ENCODE measurements around the gene CCDC69.

CCDC69 gene

DNA sequence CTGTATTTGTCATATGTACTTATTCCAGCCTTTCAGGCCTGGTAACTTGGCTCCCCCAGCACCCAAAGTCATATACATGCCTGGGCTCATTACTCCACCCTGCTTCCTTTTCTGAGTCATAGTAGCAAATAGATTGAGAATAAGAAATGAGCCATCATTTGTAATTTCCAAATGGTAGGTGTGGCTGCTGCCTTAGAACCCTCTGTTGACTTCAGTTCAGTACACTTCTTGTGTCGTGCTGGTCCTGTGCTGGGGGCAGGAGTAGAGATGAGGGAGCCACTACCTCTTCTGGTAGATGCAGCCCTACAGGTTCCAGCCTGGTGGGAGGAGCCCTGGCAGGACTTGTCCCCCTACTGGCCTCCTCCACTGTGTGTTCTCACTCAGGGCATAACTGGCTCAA lies 40.2 kb upstream of the CCDC69 start:
- no peak overlapping the region for H3K14ac ChIP-seq (ENCODE audit: low read length in 2 of 2)
- peaks cover 7% of the 10 kb centered on the region for H3K79me1 ChIP-seq (replicated peaks; ENCODE audit: low read length, poor library complexity, severe bottlenecking)
- H2AFZ ChIP-seq (ENCODE audit: low read depth, low read length), result no peak overlapping the region
- H2BK15ac ChIP-seq (ENCODE audit: low read depth, poor library complexity, severe bottlenecking), result no peak overlapping the region
- no peak overlapping the region for H3K27ac ChIP-seq (ENCODE audit: low read length, poor library complexity, severe bottlenecking)
- DNase-seq, result peak; percentile 25
- no peak overlapping the region for H3K4me2 ChIP-seq (ENCODE audit: low read length, poor library complexity, severe bottlenecking)
- H2BK12ac ChIP-seq (ENCODE audit: low read length in 2 of 2), result no peak overlapping the region
- H2BK120ac ChIP-seq (ENCODE audit: low read depth, low read length), result no peak overlapping the region
- H3K4me1 ChIP-seq (ENCODE audit: control insufficient read depth, insufficient read depth, low read depth, low read length), result no peaks in the 10 kb centered on the region
- 79% methylated on average over 1 of the region's 1 CpG for WGBS
- H2AK5ac ChIP-seq (ENCODE audit: low read length, severe bottlenecking), result no peak overlapping the region
- H3K4ac ChIP-seq (ENCODE audit: low read depth in 1 of 2, low read length in 2 of 2), result no peak overlapping the region
- H3K23ac ChIP-seq (ENCODE audit: low read length in 2 of 2), result no peak overlapping the region
- no peak overlapping the region for H3K18ac ChIP-seq (ENCODE audit: low read depth in 1 of 2, low read length in 2 of 2)
- no peak overlapping the region for H4K91ac ChIP-seq (ENCODE audit: low read length)
- H3K27me3 ChIP-seq (ENCODE audit: control insufficient read depth in 1 of 2, insufficient read depth in 1 of 2, low read length in 2 of 2), result no peaks in the 10 kb centered on the region
- peaks cover 10 to 53% of the 10 kb centered on the region in 2 experiments for H3K36me3 ChIP-seq (ENCODE audit: control insufficient read depth in 1 of 2, insufficient read depth in 2 of 2, low read depth in 1 of 2, low read length in 2 of 2)
- H3K4me3 ChIP-seq (ENCODE audit: insufficient read depth in 1 of 2, low read depth in 1 of 2, low read length in 2 of 2), result peak overlapping the region in 1 of 2 experiments; percentile 8
- H4K8ac ChIP-seq (ENCODE audit: low read length), result no peak overlapping the region
- H3K9me3 ChIP-seq (ENCODE audit: control insufficient read depth, low read length), result no peaks in the 10 kb centered on the region
- peak overlapping the region; percentile 73 for H3K9ac ChIP-seq (ENCODE audit: low read length)
- H2BK5ac ChIP-seq (ENCODE audit: low read depth, low read length, poor library complexity, severe bottlenecking), result no peak overlapping the region

DNA sequence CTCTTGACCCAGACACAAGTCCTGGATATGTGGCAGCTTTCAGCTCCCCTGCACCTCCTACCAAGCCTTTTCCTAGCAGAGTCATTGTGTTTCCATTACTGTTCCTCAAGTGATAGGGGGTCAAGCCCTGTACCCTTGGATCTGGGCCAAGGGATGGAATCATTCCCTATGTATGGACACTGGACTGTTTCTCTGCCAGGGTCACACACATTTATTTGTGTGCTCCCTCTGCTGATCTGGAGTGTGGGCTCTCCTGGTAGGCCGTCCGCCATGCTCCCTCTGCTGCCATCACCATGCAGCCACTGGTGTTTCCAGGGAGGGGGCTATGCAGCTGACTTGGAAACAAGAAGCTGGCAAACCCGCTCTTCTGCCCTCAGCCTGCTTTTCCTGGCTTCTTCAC lies 38.6 kb upstream of the CCDC69 start:
- H4K8ac ChIP-seq (ENCODE audit: low read length), result no peak overlapping the region
- no peak overlapping the region for H4K91ac ChIP-seq (ENCODE audit: low read length)
- no peak overlapping the region for H2BK15ac ChIP-seq (ENCODE audit: low read depth, poor library complexity, severe bottlenecking)
- H3K18ac ChIP-seq (ENCODE audit: low read depth in 1 of 2, low read length in 2 of 2), result no peak overlapping the region
- H2BK12ac ChIP-seq (ENCODE audit: low read length in 2 of 2), result no peak overlapping the region
- no peak overlapping the region for H3K4me3 ChIP-seq (ENCODE audit: insufficient read depth in 1 of 2, low read depth in 1 of 2, low read length in 2 of 2)
- no peak for DNase-seq
- peaks cover 14% of the 10 kb centered on the region for H3K79me1 ChIP-seq (replicated peaks; ENCODE audit: low read length, poor library complexity, severe bottlenecking)
- no peak overlapping the region for H3K23ac ChIP-seq (ENCODE audit: low read length in 2 of 2)
- 93% methylated on average over 3 of the region's 3 CpGs for WGBS
- no peak overlapping the region for H3K4ac ChIP-seq (ENCODE audit: low read depth in 1 of 2, low read length in 2 of 2)
- no peak overlapping the region for H2BK120ac ChIP-seq (ENCODE audit: low read depth, low read length)
- H3K36me3 ChIP-seq (ENCODE audit: control insufficient read depth in 1 of 2, insufficient read depth in 2 of 2, low read depth in 1 of 2, low read length in 2 of 2), result peaks cover 10 to 39% of the 10 kb centered on the region in 2 experiments
- no peak overlapping the region for H2AFZ ChIP-seq (ENCODE audit: low read depth, low read length)
- H3K14ac ChIP-seq (ENCODE audit: low read length in 2 of 2), result no peak overlapping the region
- no peak overlapping the region for H3K27ac ChIP-seq (ENCODE audit: low read length, poor library complexity, severe bottlenecking)
- H3K9ac ChIP-seq (ENCODE audit: low read length), result no peak overlapping the region
- no peak overlapping the region for H2AK5ac ChIP-seq (ENCODE audit: low read length, severe bottlenecking)
- no peak overlapping the region for H2BK5ac ChIP-seq (ENCODE audit: low read depth, low read length, poor library complexity, severe bottlenecking)
- peaks cover 1% of the 10 kb centered on the region for H3K4me1 ChIP-seq (ENCODE audit: control insufficient read depth, insufficient read depth, low read depth, low read length)
- H3K27me3 ChIP-seq (ENCODE audit: control insufficient read depth in 1 of 2, insufficient read depth in 1 of 2, low read length in 2 of 2), result no peaks in the 10 kb centered on the region
- H3K9me3 ChIP-seq (ENCODE audit: control insufficient read depth, low read length), result no peaks in the 10 kb centered on the region
- no peak overlapping the region for H3K4me2 ChIP-seq (ENCODE audit: low read length, poor library complexity, severe bottlenecking)

DNA sequence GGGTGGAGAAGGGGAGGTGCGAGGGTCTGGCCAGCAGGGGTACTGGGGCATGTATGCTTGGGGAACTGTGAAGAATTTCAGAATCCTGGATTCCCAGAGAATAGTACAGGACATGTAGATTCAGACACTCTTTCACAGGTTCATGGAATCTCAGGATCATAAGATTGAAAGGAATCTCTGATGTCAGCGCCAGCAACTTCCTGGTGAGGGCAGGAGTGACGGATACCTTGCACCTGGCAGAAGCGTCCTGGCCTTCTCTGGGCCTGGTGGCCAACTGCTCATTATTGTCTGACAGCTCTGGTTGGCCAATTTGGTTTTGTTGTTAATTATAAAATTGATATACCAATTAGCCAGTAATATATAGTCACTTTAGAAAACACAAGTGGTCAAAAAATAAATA lies 36.0 kb upstream of the CCDC69 start:
- Histone ChIP-seq H2BK12ac (ENCODE audit: low read length in 2 of 2) (no peak overlapping the region), H3K14ac (ENCODE audit: low read length in 2 of 2) (no peak overlapping the region), H3K9me3 (ENCODE audit: control insufficient read depth, low read length) (no peaks in the 10 kb centered on the region), H3K4me2 (ENCODE audit: low read length, poor library complexity, severe bottlenecking) (no peak overlapping the region), H2AFZ (ENCODE audit: low read depth, low read length) (no peak overlapping the region), H2BK120ac (ENCODE audit: low read depth, low read length) (no peak overlapping the region), H3K18ac (ENCODE audit: low read depth in 1 of 2, low read length in 2 of 2) (no peak overlapping the region), H3K23ac (ENCODE audit: low read length in 2 of 2) (no peak overlapping the region), H4K91ac (ENCODE audit: low read length) (no peak overlapping the region), H3K9ac (ENCODE audit: low read length) (no peak overlapping the region), H3K4me3 (ENCODE audit: insufficient read depth in 1 of 2, low read depth in 1 of 2, low read length in 2 of 2) (no peak overlapping the region), H3K4ac (ENCODE audit: low read depth in 1 of 2, low read length in 2 of 2) (no peak overlapping the region), H3K4me1 (ENCODE audit: control insufficient read depth, insufficient read depth, low read depth, low read length) (peaks cover 1% of the 10 kb centered on the region), H3K36me3 (ENCODE audit: control insufficient read depth in 1 of 2, insufficient read depth in 2 of 2, low read depth in 1 of 2, low read length in 2 of 2) (peaks cover 3 to 18% of the 10 kb centered on the region in 2 experiments), H4K8ac (ENCODE audit: low read length) (no peak overlapping the region), H2AK5ac (ENCODE audit: low read length, severe bottlenecking) (no peak overlapping the region), H3K27me3 (ENCODE audit: control insufficient read depth in 1 of 2, insufficient read depth in 1 of 2, low read length in 2 of 2) (no peaks in the 10 kb centered on the region), H2BK15ac (ENCODE audit: low read depth, poor library complexity, severe bottlenecking) (no peak overlapping the region), H3K79me1 (replicated peaks; ENCODE audit: low read length, poor library complexity, severe bottlenecking) (peaks cover 30% of the 10 kb centered on the region), H2BK5ac (ENCODE audit: low read depth, low read length, poor library complexity, severe bottlenecking) (no peak overlapping the region), H3K27ac (ENCODE audit: low read length, poor library complexity, severe bottlenecking) (no peak overlapping the region)
- WGBS, result 95% methylated on average over 4 of the region's 4 CpGs
- DNase-seq, result no peak

DNA sequence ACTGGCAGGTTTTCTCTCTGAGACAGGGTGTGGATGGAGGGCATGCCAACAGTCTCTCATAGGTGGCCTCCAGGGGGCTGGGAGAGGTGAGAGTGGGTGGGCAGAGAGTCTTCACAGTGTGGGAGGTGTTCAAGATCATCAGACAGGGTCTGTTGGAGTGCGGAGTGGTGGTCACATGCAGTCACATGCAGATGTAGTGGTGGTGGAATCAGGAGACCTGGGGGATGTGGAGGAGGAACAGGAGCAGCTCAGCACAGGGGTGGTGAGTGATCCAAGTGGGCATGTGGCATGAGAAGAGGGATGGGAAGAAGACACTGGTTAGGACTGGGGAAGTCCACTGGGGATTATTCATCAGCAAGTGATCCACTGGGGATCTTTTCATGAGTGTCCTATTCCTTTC lies 34.9 kb upstream of the CCDC69 start:
- no peak overlapping the region for H3K4ac ChIP-seq (ENCODE audit: low read depth in 1 of 2, low read length in 2 of 2)
- H4K8ac ChIP-seq (ENCODE audit: low read length), result no peak overlapping the region
- no peak for DNase-seq
- no peak overlapping the region for H2BK120ac ChIP-seq (ENCODE audit: low read depth, low read length)
- no peaks in the 10 kb centered on the region for H3K27me3 ChIP-seq (ENCODE audit: control insufficient read depth in 1 of 2, insufficient read depth in 1 of 2, low read length in 2 of 2)
- H3K4me3 ChIP-seq (ENCODE audit: insufficient read depth in 1 of 2, low read depth in 1 of 2, low read length in 2 of 2), result no peak overlapping the region
- 100% methylated on average over 1 of the region's 1 CpG for WGBS
- H2BK5ac ChIP-seq (ENCODE audit: low read depth, low read length, poor library complexity, severe bottlenecking), result no peak overlapping the region
- no peak overlapping the region for H3K23ac ChIP-seq (ENCODE audit: low read length in 2 of 2)
- no peak overlapping the region for H3K9ac ChIP-seq (ENCODE audit: low read length)
- H3K4me1 ChIP-seq (ENCODE audit: control insufficient read depth, insufficient read depth, low read depth, low read length), result peaks cover 3% of the 10 kb centered on the region
- no peak overlapping the region for H3K18ac ChIP-seq (ENCODE audit: low read depth in 1 of 2, low read length in 2 of 2)
- H2AFZ ChIP-seq (ENCODE audit: low read depth, low read length), result no peak overlapping the region
- no peak overlapping the region for H2BK12ac ChIP-seq (ENCODE audit: low read length in 2 of 2)
- H3K9me3 ChIP-seq (ENCODE audit: control insufficient read depth, low read length), result no peaks in the 10 kb centered on the region
- no peak overlapping the region for H3K27ac ChIP-seq (ENCODE audit: low read length, poor library complexity, severe bottlenecking)
- peaks cover 3 to 18% of the 10 kb centered on the region in 2 experiments for H3K36me3 ChIP-seq (ENCODE audit: control insufficient read depth in 1 of 2, insufficient read depth in 2 of 2, low read depth in 1 of 2, low read length in 2 of 2)
- no peak overlapping the region for H3K4me2 ChIP-seq (ENCODE audit: low read length, poor library complexity, severe bottlenecking)
- no peak overlapping the region for H4K91ac ChIP-seq (ENCODE audit: low read length)
- no peak overlapping the region for H2BK15ac ChIP-seq (ENCODE audit: low read depth, poor library complexity, severe bottlenecking)
- no peak overlapping the region for H3K14ac ChIP-seq (ENCODE audit: low read length in 2 of 2)
- no peak overlapping the region for H2AK5ac ChIP-seq (ENCODE audit: low read length, severe bottlenecking)
- peaks cover 32% of the 10 kb centered on the region for H3K79me1 ChIP-seq (replicated peaks; ENCODE audit: low read length, poor library complexity, severe bottlenecking)
